Heart left ventricle (tissue), 16 donors: Measurements from ENCODE around the gene KIRREL3. TPM values are rescaled to one million over a fixed set of nuclear protein-coding genes. Genes with fewer than 3 reads are reported as not detected.

ENCODE experiments used
- ATAC-seq, 4 donors: fragments of 200-7000 bp; cut with Tn5 transposase; one replicate each; pipeline ENCODE4 v1.9.1; 2020 to 2022; ENCODE audit warnings: moderate library complexity in 4 of 4, mild to moderate bottlenecking in 3 of 4, moderate number of reproducible peaks in 1 of 4
- DNase-seq, 5 donors: peaks; one replicate each; pipeline ENCODE4 v3.0.0-alpha.2; 2020
- H3K27ac ChIP-seq, 12 donors: fragments of 200-600 bp; sonication (generic) in 4 of 12; one replicate each; pipeline versions ENCODE4 v1.5.0 to v1.8.0; 2016 to 2022; ENCODE audit warnings: mild to moderate bottlenecking in 2 of 12
- H3K27me3 ChIP-seq, 9 donors: fragments of 200-600 bp; sonication (generic) in 2 of 9; one replicate each; pipeline versions ENCODE4 v1.5.1 to v1.8.0; 2016 to 2022; ENCODE audit warnings: mild to moderate bottlenecking in 3 of 9
- H3K36me3 ChIP-seq, 9 donors: fragments of 200-600 bp; sonication (generic) in 2 of 9; one replicate each; pipeline versions ENCODE4 v1.5.0 to v1.8.0; 2018 to 2022; ENCODE audit warnings: mild to moderate bottlenecking in 2 of 9
- H3K4me1 ChIP-seq, 12 donors: fragments of 200-600 bp; sonication (generic) in 4 of 12; one replicate each; pipeline versions ENCODE4 v1.5.0 to v1.8.0; 2016 to 2022; ENCODE audit warnings: mild to moderate bottlenecking in 3 of 12
- H3K4me3 ChIP-seq, 12 donors: fragments of 200-600 bp; sonication (generic) in 4 of 12; one replicate each; pipeline versions ENCODE4 v1.5.0 to v1.8.0; 2017 to 2022; ENCODE audit warnings: mild to moderate bottlenecking in 9 of 12, moderate library complexity in 4 of 12
- H3K9me3 ChIP-seq, 12 donors: fragments of 200-600 bp; sonication (generic) in 4 of 12; one replicate each; pipeline versions ENCODE4 v1.5.0 to v1.8.0; 2016 to 2022; ENCODE audit warnings: mild to moderate bottlenecking in 1 of 12
- CTCF ChIP-seq, 12 donors: fragments of 200-600 bp; sonication (generic) in 4 of 12; IDR thresholded peaks; one replicate each; pipeline versions ENCODE4 v1.5.0 to v1.8.0; 2018 to 2022; ENCODE audit warnings: antibody characterized with exemption in 12 of 12, mild to moderate bottlenecking in 5 of 12
- POLR2A ChIP-seq, 2 donors: fragments of 450-650 bp; IDR thresholded peaks; one replicate each; pipeline ENCODE4 v1.6.1; 2017; ENCODE audit warnings: antibody characterized with exemption in 2 of 2, mild to moderate bottlenecking in 2 of 2, moderate library complexity in 2 of 2
- WGBS, 4 donors: extraction: QIAGEN DNeasy Blood & Tissue Kit in 2 of 4; methylation state at CpG; one replicate each; pipeline versions ENCODE4 v1.1.5 to v1.1.7; 2013 to 2018; 5-methylcytosine and 5-hydroxymethylcytosine counted together
- intact Hi-C, 10 donors: fragments of 100-400 bp; cut with DNase I; formaldehyde crosslinking; loops; one replicate each; pipeline versions ENCODE4 v1.11.1 to v1.14.2; 2022
- polyA plus RNA-seq, 2 donors: library from polyadenylated mRNA; stranded (reverse); fragments of 200-250 nt; gene quantifications; one replicate each; pipeline ENCODE4 v1.2.3, GENCODE V29; 2013
- total RNA-seq, 9 donors: library from RNA; depleted of rRNA in 2 of 9; stranded (reverse); fragments of >200 nt in 2 of 9; fragmentation: NEBNext Ultra II Directional in 3 of 9; extraction: Animal tissue kit (Norgen Biotek cat#: 25700) in 3 of 9; gene quantifications; one replicate each; pipeline versions ENCODE4 v1.1.0 to v1.2.4, GENCODE V29; 2016 to 2023
- donor health status: ischemic (EF 13 %, LVEDD 7.1; RV severe dilation, severe dysfunction).
- donor health status: healthy with polysubstance abuse.
- donor health status: DM: no; HTN: yes; CAD: no.
- donor health status: DM: no; HTN: no; CAD: no.
- donor health status: ischemic (EF 25% LVEDD 6.9; RV normal size, moderate dysfunction).
- donor health status: ischemic (EF 25% LVEDD 5.7; RV mildly dilated, moderate dysfunction).
- donor health status: healthy.
- donor health status: DM: yes; HTN: yes; CAD: no.
- donor health status: ischemic (EF 35%, LVEDD 5.7; RV mildly dilated, moderate dysfunction).
- donor health status: nonischemic (EF 11% LVEDD 7.7; RV severe dilation, severe dysfunction).
- donor health status: DM: yes; HTN: yes; CAD: no.
- donor health status: PGD.
- donor health status: ischemic (EF 29% LVEDD 5.4; RV normal size, mild dysfunction).
- donor health status: nonischemic (EF 23%, LVEDD 6.1; RV moderate dilation, normal function).

The KIRREL3 gene
- total and polyA plus RNA-seq, 11 donors: 0.08 to 1.3 (median 0.27) TPM

- 81 to 87% (median 85%) methylated on average over 2 of the region's 2 CpGs for WGBS, 4 donors
- intact Hi-C loops: no loop called here
- Histone ChIP-seq H3K27me3 (peaks cover 0 to 12% (median 0%) of the 10 kb centered on the region in 9 donors), H3K4me1 (no peaks in the 10 kb centered on the region), H3K4me3 (no peak overlapping the region), H3K9me3 (no peaks in the 10 kb centered on the region), H3K36me3 (no peaks in the 10 kb centered on the region), H3K27ac (no peak overlapping the region)
- ATAC-seq (no peak), DNase-seq (no peak)
- TF ChIP-seq POLR2A (IDR thresholded peaks at IDR 0.05) (no peak), CTCF (IDR thresholded peaks at IDR 0.05) (no peak)
Measured at GRCh38 chr11:126660761-126661425, 339.7 kb downstream of the KIRREL3 start.

- intact Hi-C loops: no loop called here
- no peak overlapping the region for H3K27ac ChIP-seq
- H3K36me3 ChIP-seq: no peaks in the 10 kb centered on the region
- WGBS, 4 donors: 56 to 87% (median 73%) methylated on average over 5 of the region's 5 CpGs
- H3K4me3 ChIP-seq: no peak overlapping the region
- no peaks in the 10 kb centered on the region for H3K9me3 ChIP-seq
- H3K4me1 ChIP-seq: peaks cover 0 to 2% (median 0%) of the 10 kb centered on the region in 12 donors
- TF ChIP-seq POLR2A (IDR thresholded peaks at IDR 0.05) (no peak), CTCF (IDR thresholded peaks at IDR 0.05) (no peak)
- ATAC-seq (no peak), DNase-seq (no peak)
- H3K27me3 ChIP-seq: peaks cover 0 to 13% (median 0%) of the 10 kb centered on the region in 9 donors
Measured at GRCh38 chr11:126660321-126660720, 340.2 kb downstream of the KIRREL3 start.

GRCh38 chr11:126658306-126659056, 342.1 kb downstream of the KIRREL3 start:
- DNase-seq (no peak), ATAC-seq (no peak)
- WGBS, 4 donors: 69 to 72% (median 70%) methylated on average over 6 of the region's 6 CpGs
- Histone ChIP-seq H3K27ac (no peak overlapping the region), H3K4me3 (no peak overlapping the region), H3K4me1 (peaks cover 0 to 4% (median 0%) of the 10 kb centered on the region in 12 donors), H3K9me3 (no peaks in the 10 kb centered on the region), H3K36me3 (no peaks in the 10 kb centered on the region), H3K27me3 (peaks cover 0 to 19% (median 0%) of the 10 kb centered on the region in 9 donors)
- intact Hi-C loops: no loop called here
- TF ChIP-seq POLR2A (IDR thresholded peaks at IDR 0.05): no peak
- TF ChIP-seq CTCF (IDR thresholded peaks at IDR 0.05): no peak

- TF ChIP-seq CTCF (IDR thresholded peaks at IDR 0.05) (no peak), POLR2A (IDR thresholded peaks at IDR 0.05) (no peak)
- WGBS, 4 donors: 26 to 43% (median 29%) methylated on average over 2 of the region's 2 CpGs
Measured at GRCh38 chr11:126655807-126656128, 344.8 kb downstream of the KIRREL3 start.

More at GRCh38 chr11:126655807-126656128, 344.8 kb downstream of the KIRREL3 start:
- intact Hi-C loops: no loop called here
- H3K27me3 ChIP-seq: peaks cover 0 to 23% (median 0%) of the 10 kb centered on the region in 9 donors
- H3K9me3 ChIP-seq: no peaks in the 10 kb centered on the region
- no peak overlapping the region for H3K4me3 ChIP-seq
- no peaks in the 10 kb centered on the region for H3K36me3 ChIP-seq
- no peak for ATAC-seq
- no peak for DNase-seq
- H3K4me1 ChIP-seq: peaks cover 0 to 4% (median 0%) of the 10 kb centered on the region in 12 donors
- no peak overlapping the region for H3K27ac ChIP-seq
